Ovary (tissue), 3 donors: ENCODE results near the gene MEF2B.

Experiments
- CTCF ChIP-seq, 3 donors: fragments of 450-650 bp in 2 of 3; fragments of 200-600 bp in 1 of 3; IDR thresholded peaks; one replicate each; pipeline versions ENCODE4 v1.5.1 to v1.8.0; 2016 to 2022; ENCODE audit warnings: antibody characterized with exemption in 3 of 3, mild to moderate bottlenecking in 1 of 3
- EP300 ChIP-seq: sonication (generic); formaldehyde crosslinking; IDR thresholded peaks from one replicate; pipeline ENCODE4 v1.6.1; 2017; ENCODE audit warnings: antibody characterized with exemption
- donor health status: DM: no; HTN: no; CAD: no.

GRCh38 chr19:19105365-19106055 lies 64.6 kb downstream of the MEF2B start:
- TF ChIP-seq EP300 = no peak
- TF ChIP-seq CTCF (IDR thresholded peaks at IDR 0.05) = no peak
